MCF 10A (cell line): ENCODE measurements around the gene GABRB1. TPM values are rescaled to one million over a fixed set of nuclear protein-coding genes. Genes with fewer than 3 reads are reported as not detected.

Experiments
- BruUV-seq: library from RNA; stranded (reverse); fragments of 400-500 nt; replicated peaks from 2 replicates; lab custom pipeline; 2021; lab: Mats Ljungman, UMichigan
- CTCF ChIA-PET: fragments of 300-600 bp; sonication (Branson Sonifier 250); formaldehyde crosslinking; extraction: SDS; loops from one replicate; lab custom pipeline; 2021; ENCODE audit warnings: antibody characterized with exemption, inconsistent platforms; lab: Yijun Ruan, JAX
- POLR2A ChIA-PET: fragments of 300-600, 350-650 bp; sonication (Branson Sonifier 250); formaldehyde crosslinking; extraction: SDS; loops from one replicate; lab custom pipeline; 2020; ENCODE audit warnings: antibody characterized with exemption, inconsistent platforms; lab: Yijun Ruan, JAX
- DNase-seq: peaks from one replicate; pipeline ENCODE4 v3.0.0-alpha.2; 2018; ENCODE audit not compliant: unreplicated experiment
- H3K27ac Mint-ChIP-seq: one replicate; pipeline ENCODE4 v1.8.0; 2022; ENCODE audit warnings: mild to moderate bottlenecking, low read depth, mixed read lengths; ENCODE audit not compliant: unreplicated experiment
- H3K27me3 Mint-ChIP-seq: one replicate; pipeline ENCODE4 v1.8.0; 2022; ENCODE audit warnings: mixed read lengths; ENCODE audit not compliant: insufficient read depth, unreplicated experiment
- H3K36me3 Mint-ChIP-seq: one replicate; pipeline ENCODE4 v1.8.0; 2022; ENCODE audit warnings: mild to moderate bottlenecking, moderate library complexity, mixed read lengths; ENCODE audit not compliant: insufficient read depth, unreplicated experiment
- H3K4me1 Mint-ChIP-seq: one replicate; pipeline ENCODE4 v1.8.0; 2022; ENCODE audit warnings: mixed read lengths; ENCODE audit not compliant: insufficient read depth, unreplicated experiment
- H3K4me3 Mint-ChIP-seq: one replicate; pipeline ENCODE4 v1.8.0; 2022; ENCODE audit warnings: mild to moderate bottlenecking, moderate library complexity, mixed read lengths; ENCODE audit not compliant: unreplicated experiment
- H3K9me3 Mint-ChIP-seq: one replicate; pipeline ENCODE4 v1.8.0; 2022; ENCODE audit warnings: mixed read lengths; ENCODE audit not compliant: unreplicated experiment
- CTCF ChIP-seq: fragments of 200-600 bp; IDR thresholded peaks from one replicate; pipeline ENCODE4 v1.8.0; 2022; ENCODE audit warnings: antibody characterized with exemption, mild to moderate bottlenecking; ENCODE audit not compliant: unreplicated experiment
- intact Hi-C: fragments of 100-400 bp; cut with micrococcal nuclease; formaldehyde crosslinking; loops from 2 replicates; pipeline ENCODE4 v1.14.1; 2022
- total RNA-seq: library from RNA; stranded (reverse); gene quantifications from 2 replicates; pipeline ENCODE4 v1.2.3, GENCODE V29; 2022

GABRB1 gene
- total RNA-seq, 1 experiment from 2014 or later: not detected

GRCh38 chr4:47419296-47419695 lies 387.9 kb downstream of the GABRB1 start:
- TF ChIP-seq CTCF: no peak
- POLR2A ChIA-PET: interaction anchor here (0.7 kb wide), 1 partner anchor 54 kb away, joined by 4 read pairs; no protein-coding TSS in a partner anchor
- H3K36me3 Mint-ChIP-seq: no peaks in the 10 kb centered on the region
- no peaks in the 10 kb centered on the region for H3K4me1 Mint-ChIP-seq
- no peak for DNase-seq
- no peak overlapping the region for H3K4me3 Mint-ChIP-seq
- intact Hi-C loops: no loop called here
- BruUV-seq: no TSS peak
- H3K27ac Mint-ChIP-seq: no peak overlapping the region
- CTCF ChIA-PET: no interaction called here
- no peaks in the 10 kb centered on the region for H3K9me3 Mint-ChIP-seq
- peaks cover 7% of the 10 kb centered on the region for H3K27me3 Mint-ChIP-seq

- Mint-ChIP-seq H3K4me1 (no peaks in the 10 kb centered on the region), H3K27ac (no peak overlapping the region), H3K27me3 (no peaks in the 10 kb centered on the region), H3K9me3 (no peaks in the 10 kb centered on the region), H3K4me3 (no peak overlapping the region), H3K36me3 (no peaks in the 10 kb centered on the region)
- POLR2A ChIA-PET: interaction anchor here (1.1 kb wide), 1 partner anchor 14 kb away, joined by 4 read pairs; no protein-coding TSS in a partner anchor
- BruUV-seq: no TSS peak
- DNase-seq: no peak
- CTCF ChIA-PET: no interaction called here
- TF ChIP-seq CTCF: no peak
- intact Hi-C loops: no loop called here
Observed at GRCh38 chr4:47425628-47426027, 394.3 kb downstream of the GABRB1 start.

GRCh38 chr4:47427935-47428334 lies 396.6 kb downstream of the GABRB1 start:
- POLR2A ChIA-PET: no interaction called here
- no peak for TF ChIP-seq CTCF
- no peak for DNase-seq
- no peaks in the 10 kb centered on the region for H3K27me3 Mint-ChIP-seq
- intact Hi-C loops: no loop called here
- no peaks in the 10 kb centered on the region for H3K4me1 Mint-ChIP-seq
- CTCF ChIA-PET: no interaction called here
- no peaks in the 10 kb centered on the region for H3K9me3 Mint-ChIP-seq
- H3K36me3 Mint-ChIP-seq: no peaks in the 10 kb centered on the region
- no peak overlapping the region for H3K4me3 Mint-ChIP-seq
- H3K27ac Mint-ChIP-seq: no peak overlapping the region
- BruUV-seq: no TSS peak

- POLR2A ChIA-PET: no interaction called here
- no peaks in the 10 kb centered on the region for H3K9me3 Mint-ChIP-seq
- no peak overlapping the region for H3K27ac Mint-ChIP-seq
- intact Hi-C loops: no loop called here
- no peak for TF ChIP-seq CTCF
- H3K4me1 Mint-ChIP-seq: no peaks in the 10 kb centered on the region
- no peak for DNase-seq
- H3K4me3 Mint-ChIP-seq: no peak overlapping the region
- no TSS peak for BruUV-seq
- CTCF ChIA-PET: interaction anchor here (0.6 kb wide), 1 partner anchor 120 kb away, joined by 3 read pairs; no protein-coding TSS in a partner anchor
- no peaks in the 10 kb centered on the region for H3K27me3 Mint-ChIP-seq
- no peaks in the 10 kb centered on the region for H3K36me3 Mint-ChIP-seq
Observed at GRCh38 chr4:47432749-47433148, 401.4 kb downstream of the GABRB1 start.
